Activated gamma-delta T cell treated with anti-CD3 and anti-CD28 coated beads, Interleukin-2, amount 50 U/mL, for 16 hours (primary cell): ENCODE data around the gene GOLGA8K.
"Not testable (repeated sequence)": the region's sequence is repeated elsewhere in the genome, so short reads cannot be mapped to it uniquely, and the experiment has no call there.

ENCODE experiments used
- DNase-seq: peaks from one replicate; pipeline ENCODE4 v3.0.0-alpha.2; 2020; ENCODE audit warnings: low read depth

Gene GOLGA8K

GRCh38 chr15:32403192-32403591, at the start of gene GOLGA8K:
Gene GOLGA8K (minus strand): TSS chr15:32403292. CDS start chr15:32403194, 98 bp downstream.
- not testable (repeated sequence) for DNase-seq

- not testable (repeated sequence) for DNase-seq
Measured at GRCh38 chr15:32440445-32440977, 37.4 kb upstream of the GOLGA8K start.

GRCh38 chr15:32434102-32434963, 31.2 kb upstream of the GOLGA8K start:
- not testable (repeated sequence) for DNase-seq

- DNase-seq: not testable (repeated sequence)
Measured at GRCh38 chr15:32427635-32428034, 24.5 kb upstream of the GOLGA8K start.

GRCh38 chr15:32426511-32426910, 23.4 kb upstream of the GOLGA8K start:
- DNase-seq: not testable (repeated sequence)

GRCh38 chr15:32407903-32408302, 4.8 kb upstream of the GOLGA8K start:
- DNase-seq: not testable (repeated sequence)

GRCh38 chr15:32396522-32396921, 6.6 kb downstream of the GOLGA8K start:
- not testable (repeated sequence) for DNase-seq

GRCh38 chr15:32394745-32395144, 8.3 kb downstream of the GOLGA8K start:
- not testable (repeated sequence) for DNase-seq

- DNase-seq: not testable (repeated sequence)
Measured at GRCh38 chr15:32388050-32388648, 14.9 kb downstream of the GOLGA8K start.

GRCh38 chr15:32385823-32386495, 17.1 kb downstream of the GOLGA8K start:
- DNase-seq: not testable (repeated sequence)

- DNase-seq: not testable (repeated sequence)
Measured at GRCh38 chr15:32374185-32374584, 28.9 kb downstream of the GOLGA8K start.

- not testable (repeated sequence) for DNase-seq
Measured at GRCh38 chr15:32373707-32374106, 29.4 kb downstream of the GOLGA8K start.

GRCh38 chr15:32372075-32372474, 31.0 kb downstream of the GOLGA8K start:
- DNase-seq: not testable (repeated sequence)

GRCh38 chr15:32370526-32370925, 32.6 kb downstream of the GOLGA8K start:
- DNase-seq: not testable (repeated sequence)

GRCh38 chr15:32370064-32370463, 33.0 kb downstream of the GOLGA8K start:
- DNase-seq: not testable (repeated sequence)

- DNase-seq: not testable (repeated sequence)
Measured at GRCh38 chr15:32366492-32366891, 36.6 kb downstream of the GOLGA8K start.

GRCh38 chr15:32365955-32366354, 37.1 kb downstream of the GOLGA8K start:
- not testable (repeated sequence) for DNase-seq

GRCh38 chr15:32364944-32365343, 38.1 kb downstream of the GOLGA8K start:
- not testable (repeated sequence) for DNase-seq

GRCh38 chr15:32363449-32363848, 39.6 kb downstream of the GOLGA8K start:
- not testable (repeated sequence) for DNase-seq

GRCh38 chr15:32361662-32362061, 41.4 kb downstream of the GOLGA8K start:
- DNase-seq: not testable (repeated sequence)

- DNase-seq: not testable (repeated sequence)
Measured at GRCh38 chr15:32358462-32358861, 44.6 kb downstream of the GOLGA8K start.

- DNase-seq: not testable (repeated sequence)
Measured at GRCh38 chr15:32356909-32357308, 46.2 kb downstream of the GOLGA8K start.
